ENCODE measurements around the gene ANGPT4.

Gene ANGPT4

GRCh38 chr20:920311-920710, 4.2 kb upstream of the ANGPT4 start:
- Histone ChIP-seq H3K36me3 (no peaks in the 10 kb centered on the region), H3K9ac (no peak overlapping the region), H3K4me2 (no peak overlapping the region), H3K4me3 (no peak overlapping the region), H3K4me1 (peaks cover 44% of the 10 kb centered on the region), H3K27me3 (no peaks in the 10 kb centered on the region), H4K20me1 (no peaks in the 10 kb centered on the region), H3K9me3 (no peaks in the 10 kb centered on the region), H3K27ac (no peak overlapping the region)
- TF ChIP-seq Cebpa-rat (IDR thresholded peaks at IDR 0.05) = no peak

- H4K20me1 ChIP-seq = no peaks in the 10 kb centered on the region
- H3K4me2 ChIP-seq = no peak overlapping the region
- TF ChIP-seq Cebpa-rat (IDR thresholded peaks at IDR 0.05) = no peak
Observed at GRCh38 chr20:919491-919916, 3.4 kb upstream of the ANGPT4 start.

GRCh38 chr20:917416-917815, 1.3 kb upstream of the ANGPT4 start:
- no peak for TF ChIP-seq Cebpa-rat (IDR thresholded peaks at IDR 0.05)
- H3K4me2 ChIP-seq = peak overlapping the region; percentile 78

More at GRCh38 chr20:919491-919916, 3.4 kb upstream of the ANGPT4 start:
- no peaks in the 10 kb centered on the region for H3K27me3 ChIP-seq
- H3K4me1 ChIP-seq = peaks cover 52% of the 10 kb centered on the region
- H3K36me3 ChIP-seq = no peaks in the 10 kb centered on the region
- H3K9me3 ChIP-seq = no peaks in the 10 kb centered on the region
- no peak overlapping the region for H3K27ac ChIP-seq
- H3K9ac ChIP-seq = no peak overlapping the region
- H3K4me3 ChIP-seq = no peak overlapping the region

GRCh38 chr20:916825-917224, 691 bp upstream of the ANGPT4 start:
- H3K4me2 ChIP-seq = peak overlapping the region; percentile 78

More at GRCh38 chr20:917416-917815, 1.3 kb upstream of the ANGPT4 start:
- Histone ChIP-seq H3K4me1 (peaks cover 63% of the 10 kb centered on the region), H3K9me3 (no peaks in the 10 kb centered on the region), H3K27me3 (no peaks in the 10 kb centered on the region), H3K36me3 (no peaks in the 10 kb centered on the region), H3K9ac (peak overlapping the region; percentile 22; the same call in 1 of the 2 replicates), H3K27ac (peak overlapping the region; percentile 14; the same call in 1 of the 2 replicates), H3K4me3 (no peak overlapping the region), H4K20me1 (no peaks in the 10 kb centered on the region)

GRCh38 chr20:914727-915498, 1.2 kb downstream of the ANGPT4 start:
- H3K9ac ChIP-seq = no peak overlapping the region
- H3K4me2 ChIP-seq = peak overlapping the region; percentile 78

More at GRCh38 chr20:916825-917224, 691 bp upstream of the ANGPT4 start:
- Histone ChIP-seq H3K9me3 (no peaks in the 10 kb centered on the region), H3K4me1 (peaks cover 64% of the 10 kb centered on the region), H3K27me3 (no peaks in the 10 kb centered on the region), H4K20me1 (no peaks in the 10 kb centered on the region), H3K27ac (no peak overlapping the region), H3K36me3 (no peaks in the 10 kb centered on the region), H3K4me3 (no peak overlapping the region), H3K9ac (no peak overlapping the region)
- no peak for TF ChIP-seq Cebpa-rat (IDR thresholded peaks at IDR 0.05)

GRCh38 chr20:913306-913849, 2.8 kb downstream of the ANGPT4 start:
- Histone ChIP-seq H3K4me1 (peaks cover 65% of the 10 kb centered on the region), H3K4me3 (no peak overlapping the region), H3K9ac (no peak overlapping the region), H4K20me1 (no peaks in the 10 kb centered on the region), H3K9me3 (no peaks in the 10 kb centered on the region), H3K36me3 (no peaks in the 10 kb centered on the region), H3K27me3 (no peaks in the 10 kb centered on the region), H3K4me2 (no peak overlapping the region), H3K27ac (no peak overlapping the region)
- TF ChIP-seq Cebpa-rat (IDR thresholded peaks at IDR 0.05) = no peak

More at GRCh38 chr20:914727-915498, 1.2 kb downstream of the ANGPT4 start:
- H3K27ac ChIP-seq = no peak overlapping the region
- no peaks in the 10 kb centered on the region for H3K9me3 ChIP-seq
- H3K4me1 ChIP-seq = peaks cover 78% of the 10 kb centered on the region
- no peak for TF ChIP-seq Cebpa-rat (IDR thresholded peaks at IDR 0.05)
- no peaks in the 10 kb centered on the region for H4K20me1 ChIP-seq
- no peak overlapping the region for H3K4me3 ChIP-seq
- H3K36me3 ChIP-seq = no peaks in the 10 kb centered on the region
- no peaks in the 10 kb centered on the region for H3K27me3 ChIP-seq

GRCh38 chr20:911882-912600, 4.1 kb downstream of the ANGPT4 start:
- Histone ChIP-seq H3K27ac (no peak overlapping the region), H4K20me1 (no peaks in the 10 kb centered on the region), H3K9ac (no peak overlapping the region), H3K4me3 (no peak overlapping the region), H3K27me3 (no peaks in the 10 kb centered on the region), H3K9me3 (no peaks in the 10 kb centered on the region), H3K4me2 (peak overlapping the region; percentile 45), H3K36me3 (no peaks in the 10 kb centered on the region), H3K4me1 (peaks cover 53% of the 10 kb centered on the region)
- no peak for TF ChIP-seq Cebpa-rat (IDR thresholded peaks at IDR 0.05)

GRCh38 chr20:910870-911770, 5.0 kb downstream of the ANGPT4 start:
- H3K9me3 ChIP-seq = no peaks in the 10 kb centered on the region
- no peak for TF ChIP-seq Cebpa-rat (IDR thresholded peaks at IDR 0.05)
- no peaks in the 10 kb centered on the region for H4K20me1 ChIP-seq
- H3K4me1 ChIP-seq = peaks cover 53% of the 10 kb centered on the region
- no peak overlapping the region for H3K4me3 ChIP-seq
- H3K4me2 ChIP-seq = peak overlapping the region; percentile 45
- no peaks in the 10 kb centered on the region for H3K27me3 ChIP-seq
- H3K36me3 ChIP-seq = no peaks in the 10 kb centered on the region
- H3K27ac ChIP-seq = no peak overlapping the region
- H3K9ac ChIP-seq = no peak overlapping the region
